Fibroblast of villous mesenchyme (primary cell): ENCODE measurements around the gene PLXNB3. TPM values are rescaled to one million over a fixed set of nuclear protein-coding genes. Genes with fewer than 3 reads are reported as not detected.

Experiments
- DNase-seq: peaks from one replicate; pipeline ENCODE4 v3.0.0-alpha.2; 2010; ENCODE audit warnings: low read depth
- H3K4me3 ChIP-seq: 2 replicates; pipeline ENCODE4 v1.5.1; 2011; ENCODE audit warnings: low read depth, mild to moderate bottlenecking, low read length
- CTCF ChIP-seq: IDR thresholded peaks from 2 replicates; pipeline ENCODE4 v1.5.1; 2012; ENCODE audit warnings: low read depth, mild to moderate bottlenecking, low read length; ENCODE audit not compliant: insufficient read depth
- total RNA-seq: library from RNA; depleted of rRNA; stranded (reverse); fragments of >200 nt; gene quantifications from 2 replicates; pipeline ENCODE4 v1.2.3, GENCODE V29; 2012

The PLXNB3 gene
- total RNA-seq, 1 donor, result 3.0 TPM

- DNase-seq, result no peak
- no peak for TF ChIP-seq CTCF
- H3K4me3 ChIP-seq, result no peak overlapping the region
Measured at GRCh38 chrX:153804100-153804595, 40.1 kb downstream of the PLXNB3 start.

GRCh38 chrX:153804621-153805020 is 40.6 kb downstream of the PLXNB3 start:
- no peak overlapping the region for H3K4me3 ChIP-seq
- no peak for DNase-seq
- TF ChIP-seq CTCF, result no peak

- no peak for TF ChIP-seq CTCF
- no peak for DNase-seq
- no peak overlapping the region for H3K4me3 ChIP-seq
Measured at GRCh38 chrX:153805436-153805835, 41.4 kb downstream of the PLXNB3 start.

GRCh38 chrX:153806999-153807575 is 43.0 kb downstream of the PLXNB3 start:
- no peak for DNase-seq
- TF ChIP-seq CTCF, result no peak
- no peak overlapping the region for H3K4me3 ChIP-seq

GRCh38 chrX:153807976-153808375 is 43.9 kb downstream of the PLXNB3 start:
- DNase-seq, result no peak
- H3K4me3 ChIP-seq, result no peak overlapping the region
- TF ChIP-seq CTCF, result no peak

- no peak for DNase-seq
- no peak for TF ChIP-seq CTCF
- no peak overlapping the region for H3K4me3 ChIP-seq
Measured at GRCh38 chrX:153812220-153812619, 48.2 kb downstream of the PLXNB3 start.

GRCh38 chrX:153813161-153813560 is 49.1 kb downstream of the PLXNB3 start:
- no peak for TF ChIP-seq CTCF
- DNase-seq, result no peak
- no peak overlapping the region for H3K4me3 ChIP-seq
